ENCODE results near the gene SCAP.
"Not testable (repeated sequence)": the region's sequence is repeated elsewhere in the genome, so short reads cannot be mapped to it uniquely, and the experiment has no call there.

SCAP gene

DNA sequence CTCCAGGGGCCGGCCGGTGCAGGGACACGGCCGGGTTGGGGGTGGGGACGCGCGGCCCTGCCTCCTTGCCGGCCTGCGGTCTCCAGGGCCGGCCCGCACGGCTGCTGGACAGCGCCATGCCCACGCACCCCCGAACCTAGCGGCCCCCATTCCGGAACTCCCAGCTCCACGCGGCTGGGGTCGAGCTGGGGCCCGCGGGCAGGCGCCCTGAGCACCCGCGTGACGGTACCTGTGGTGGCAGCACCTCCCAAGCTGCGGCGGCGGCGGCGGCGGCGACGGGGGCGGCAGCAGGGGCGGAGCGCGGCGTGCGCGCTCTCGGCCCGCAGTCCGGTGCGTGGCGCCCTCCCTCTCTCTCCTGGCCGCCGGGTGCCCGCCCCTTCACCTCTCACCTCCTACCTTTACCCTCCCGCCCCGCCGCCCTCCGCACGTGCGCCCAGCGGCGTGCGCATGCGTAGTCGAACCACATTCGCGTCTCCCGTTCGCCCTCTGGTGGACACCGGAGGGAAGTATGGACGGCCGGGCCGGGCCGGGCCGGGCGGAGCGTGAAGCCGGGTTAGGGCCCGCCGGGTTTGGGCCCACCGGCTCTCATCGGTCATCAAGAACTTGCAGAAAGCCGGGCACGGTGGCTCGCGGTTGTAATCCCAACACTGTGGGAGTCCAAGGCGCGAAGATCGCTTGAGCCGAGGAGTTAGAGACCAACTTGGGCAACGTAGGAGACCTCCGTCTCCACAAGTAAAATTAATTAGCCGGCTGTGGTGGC lies at the start of gene SCAP:
TSS of gene SCAP (minus strand) at position 372 of the 760 bp plus-strand sequence. CDS start 32,948 bp downstream, outside the sequence.
- H3K36me3 Mint-ChIP-seq (ENCODE audit: insufficient read depth): peaks cover 16% of the 10 kb centered on the region
- H3K27me3 Mint-ChIP-seq: no peaks in the 10 kb centered on the region
- H3K9me3 Mint-ChIP-seq: no peaks in the 10 kb centered on the region
- H3K4me3 Mint-ChIP-seq: peak within 1 kb of the TSS; percentile 96
- ATAC-seq (replicated peaks; ENCODE audit: extremely low read depth, poor library complexity, severe bottlenecking) (peak; percentile 88), DNase-seq (ENCODE audit: low spot score in 2 of 2) (peak; percentile 92 to 98)
- peaks cover 33% of the 10 kb centered on the region for H3K4me1 Mint-ChIP-seq
- peak within 1 kb of the TSS; percentile 88 for H3K27ac Mint-ChIP-seq (ENCODE audit: low read depth)

DNA sequence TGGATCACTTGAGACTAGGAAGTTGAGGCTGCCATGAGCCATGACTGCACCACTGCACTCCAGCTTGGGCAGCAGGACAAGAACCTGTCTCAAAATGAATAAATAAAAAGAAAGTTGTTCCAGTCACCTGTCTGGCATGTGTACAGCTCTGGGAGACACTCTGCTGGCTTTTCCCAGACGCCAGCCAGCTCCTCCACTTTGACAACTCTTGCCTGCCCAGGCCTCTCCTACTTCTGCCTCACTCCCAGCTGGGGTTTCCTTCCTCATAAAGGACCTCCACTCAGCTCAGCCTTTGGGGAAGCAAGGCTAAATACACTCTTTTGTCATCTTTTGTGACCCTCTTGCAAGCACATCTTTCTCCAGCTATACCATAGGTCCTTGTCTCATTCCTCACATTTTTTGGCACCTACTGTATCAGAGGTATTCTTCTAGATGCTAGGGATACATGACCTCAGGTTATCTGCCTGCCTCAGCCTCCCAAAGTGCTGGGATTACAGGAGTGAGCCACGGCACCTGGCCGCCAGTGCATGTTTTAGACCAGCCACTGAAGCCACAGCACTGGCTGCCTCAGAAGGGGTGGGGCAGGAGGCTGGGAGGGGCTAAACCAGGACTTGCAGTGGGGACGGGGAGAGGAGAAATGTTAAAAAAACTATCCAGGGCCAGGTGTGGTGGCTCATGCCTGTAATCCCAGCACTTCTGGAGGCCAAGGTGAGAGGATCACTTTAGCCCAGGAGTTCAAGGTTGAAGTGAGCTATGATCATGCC lies 47.8 kb upstream of the SCAP start:
- no peak for DNase-seq (ENCODE audit: low spot score in 2 of 2)
- Mint-ChIP-seq H3K27ac (ENCODE audit: low read depth) (no peak overlapping the region), H3K27me3 (no peaks in the 10 kb centered on the region), H3K4me1 (no peaks in the 10 kb centered on the region), H3K36me3 (ENCODE audit: insufficient read depth) (no peaks in the 10 kb centered on the region), H3K9me3 (peaks cover 7% of the 10 kb centered on the region), H3K4me3 (no peak overlapping the region)
- ATAC-seq (replicated peaks; ENCODE audit: extremely low read depth, poor library complexity, severe bottlenecking): no peak

DNA sequence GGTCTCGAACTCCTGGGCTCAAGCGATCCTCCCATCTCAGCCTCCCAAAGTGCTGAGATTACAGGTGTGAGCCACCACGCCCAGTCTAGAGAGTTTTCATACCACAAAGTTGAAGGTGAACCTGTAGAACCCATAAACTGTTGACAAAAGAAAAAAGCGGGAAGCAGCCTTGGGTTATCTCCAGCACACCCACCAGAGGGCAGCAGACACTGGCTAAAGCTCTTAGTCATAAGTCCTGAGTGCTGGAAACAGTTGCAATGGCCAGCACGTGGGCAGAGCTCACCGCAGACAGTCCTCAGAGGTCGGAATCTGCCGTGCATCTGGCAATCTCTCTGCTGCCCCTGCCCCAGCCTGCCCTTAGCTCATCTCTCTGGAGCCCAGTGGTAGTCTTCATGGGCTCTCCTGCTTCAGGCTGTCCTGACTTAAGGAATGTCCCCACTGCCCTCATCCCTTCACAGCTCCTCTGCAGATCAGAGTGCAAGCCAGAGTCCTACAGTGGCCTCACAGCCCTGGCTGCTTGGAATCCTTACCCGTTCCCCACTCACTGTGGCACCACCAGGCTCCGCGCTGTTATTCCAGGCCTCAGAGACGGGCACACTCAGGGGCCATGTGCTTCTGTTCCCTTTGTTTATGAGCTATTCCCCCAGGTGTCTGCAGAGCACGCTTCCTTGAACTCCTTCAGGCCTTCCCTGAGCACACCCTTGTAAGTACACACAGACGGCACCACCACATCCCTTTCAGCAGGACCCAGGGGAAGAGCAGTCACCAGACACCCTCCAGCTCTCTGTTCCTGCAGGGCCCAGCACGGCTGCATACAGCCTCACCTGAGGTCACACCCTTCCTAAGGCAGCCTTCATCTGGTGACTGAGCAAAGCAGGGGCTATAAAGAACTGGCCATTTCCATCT lies 46.6 kb upstream of the SCAP start:
- no peaks in the 10 kb centered on the region for H3K27me3 Mint-ChIP-seq
- H3K4me3 Mint-ChIP-seq: no peak overlapping the region
- H3K27ac Mint-ChIP-seq (ENCODE audit: low read depth): no peak overlapping the region
- ATAC-seq (replicated peaks; ENCODE audit: extremely low read depth, poor library complexity, severe bottlenecking) (no peak), DNase-seq (ENCODE audit: low spot score in 2 of 2) (peak; percentile 24 to 47)
- H3K36me3 Mint-ChIP-seq (ENCODE audit: insufficient read depth): no peaks in the 10 kb centered on the region
- H3K4me1 Mint-ChIP-seq: no peaks in the 10 kb centered on the region
- H3K9me3 Mint-ChIP-seq: no peaks in the 10 kb centered on the region

DNA sequence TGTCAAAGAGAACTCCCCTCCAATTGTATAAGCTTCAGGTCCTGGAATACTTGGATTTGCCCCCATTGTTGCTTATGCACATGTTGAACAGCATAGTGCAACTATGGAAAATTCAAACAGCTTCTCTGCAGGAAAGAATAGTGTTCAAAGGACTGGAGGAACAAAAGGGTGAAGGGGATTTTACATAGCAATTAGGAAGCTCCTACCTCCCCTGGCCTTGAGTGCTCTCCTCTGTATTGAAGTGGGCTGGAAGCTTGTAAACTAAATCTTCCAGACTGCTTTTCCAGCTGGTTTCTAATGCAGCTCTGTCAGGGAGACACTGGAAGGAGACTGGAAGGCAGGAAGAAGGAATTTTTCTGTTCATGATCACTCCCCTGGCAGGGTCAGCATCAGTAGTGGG lies 45.0 kb upstream of the SCAP start:
- ATAC-seq (replicated peaks; ENCODE audit: extremely low read depth, poor library complexity, severe bottlenecking): no peak
- H3K36me3 Mint-ChIP-seq (ENCODE audit: insufficient read depth): no peaks in the 10 kb centered on the region
- no peaks in the 10 kb centered on the region for H3K9me3 Mint-ChIP-seq
- H3K4me1 Mint-ChIP-seq: no peaks in the 10 kb centered on the region
- no peak overlapping the region for H3K27ac Mint-ChIP-seq (ENCODE audit: low read depth)
- no peaks in the 10 kb centered on the region for H3K27me3 Mint-ChIP-seq
- no peak for DNase-seq (ENCODE audit: low spot score in 2 of 2)
- H3K4me3 Mint-ChIP-seq: no peak overlapping the region

DNA sequence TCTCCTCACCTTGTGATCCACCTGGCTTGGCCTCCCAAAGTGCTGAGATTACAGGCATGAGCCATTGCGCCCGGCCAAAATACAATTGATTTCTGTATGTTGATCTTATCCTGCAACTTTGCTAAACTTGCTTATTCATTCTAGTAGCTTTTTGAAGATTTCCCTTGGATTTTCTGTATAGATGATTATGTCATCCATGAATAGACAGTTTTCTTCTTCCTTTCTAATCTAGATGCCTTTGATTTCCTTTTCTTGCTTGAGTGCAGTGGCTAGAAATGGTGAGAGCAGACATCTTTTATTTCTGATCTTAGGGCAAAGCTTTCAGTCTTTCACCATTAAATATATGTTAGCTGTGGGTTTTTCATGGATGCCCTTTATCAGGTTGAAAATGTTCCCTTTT lies 42.2 kb upstream of the SCAP start:
- no peak overlapping the region for H3K4me3 Mint-ChIP-seq
- DNase-seq (ENCODE audit: low spot score in 2 of 2) (no peak), ATAC-seq (replicated peaks; ENCODE audit: extremely low read depth, poor library complexity, severe bottlenecking) (no peak)
- peaks cover 5% of the 10 kb centered on the region for H3K4me1 Mint-ChIP-seq
- H3K27ac Mint-ChIP-seq (ENCODE audit: low read depth): no peak overlapping the region
- no peaks in the 10 kb centered on the region for H3K27me3 Mint-ChIP-seq
- no peaks in the 10 kb centered on the region for H3K9me3 Mint-ChIP-seq
- H3K36me3 Mint-ChIP-seq (ENCODE audit: insufficient read depth): peaks cover 12% of the 10 kb centered on the region

DNA sequence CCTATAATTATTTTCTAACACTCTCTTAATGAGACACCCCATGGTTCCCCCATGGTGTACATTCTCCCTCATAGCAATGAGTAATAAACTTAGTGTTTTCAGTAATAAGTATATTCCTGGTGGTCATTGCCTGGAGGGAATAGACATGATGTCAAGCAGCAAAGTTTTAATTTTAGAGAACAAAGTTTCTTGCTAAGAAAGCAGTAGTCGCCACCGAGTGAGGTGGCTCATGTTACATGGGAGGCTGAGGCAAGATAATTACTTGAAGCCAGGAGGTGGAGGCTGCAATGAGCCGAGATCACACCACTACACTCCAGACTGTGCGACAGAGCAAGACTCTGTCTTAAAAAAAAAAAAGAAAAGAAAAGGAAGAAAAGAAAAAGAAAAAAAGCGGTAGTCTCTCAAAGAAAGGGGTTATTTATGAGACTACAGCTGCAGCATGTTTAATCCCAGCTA lies 40.2 kb upstream of the SCAP start:
- ATAC-seq (replicated peaks; ENCODE audit: extremely low read depth, poor library complexity, severe bottlenecking) (no peak), DNase-seq (ENCODE audit: low spot score in 2 of 2) (no peak)
- no peaks in the 10 kb centered on the region for H3K9me3 Mint-ChIP-seq
- peaks cover 20% of the 10 kb centered on the region for H3K36me3 Mint-ChIP-seq (ENCODE audit: insufficient read depth)
- H3K27me3 Mint-ChIP-seq: no peaks in the 10 kb centered on the region
- peaks cover 5% of the 10 kb centered on the region for H3K4me1 Mint-ChIP-seq
- H3K27ac Mint-ChIP-seq (ENCODE audit: low read depth): no peak overlapping the region
- no peak overlapping the region for H3K4me3 Mint-ChIP-seq

DNA sequence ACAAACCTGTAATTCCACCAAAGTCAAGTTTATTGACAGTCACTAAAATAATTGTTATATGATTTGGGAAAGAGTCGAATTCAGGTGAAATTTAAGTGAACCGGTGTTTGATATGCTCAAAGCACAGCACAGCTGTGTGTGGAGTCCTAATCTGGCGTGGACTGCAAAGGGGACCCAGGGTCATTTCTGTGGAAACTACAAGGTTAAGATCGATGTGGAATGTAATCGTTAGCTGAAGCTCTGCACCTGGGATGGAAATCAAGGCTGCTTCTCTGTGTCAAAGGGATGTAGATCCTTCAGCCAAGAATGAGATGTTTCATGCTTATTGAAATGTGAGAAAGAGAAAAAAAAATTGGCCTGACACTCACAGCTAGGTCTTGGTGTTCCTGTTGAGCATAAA lies 39.4 kb upstream of the SCAP start:
- Mint-ChIP-seq H3K27me3 (no peaks in the 10 kb centered on the region), H3K36me3 (ENCODE audit: insufficient read depth) (peaks cover 21% of the 10 kb centered on the region), H3K4me3 (peak overlapping the region; percentile 69), H3K9me3 (no peaks in the 10 kb centered on the region), H3K4me1 (peaks cover 5% of the 10 kb centered on the region), H3K27ac (ENCODE audit: low read depth) (peak overlapping the region; percentile 86)
- no peak for DNase-seq (ENCODE audit: low spot score in 2 of 2)
- no peak for ATAC-seq (replicated peaks; ENCODE audit: extremely low read depth, poor library complexity, severe bottlenecking)

DNA sequence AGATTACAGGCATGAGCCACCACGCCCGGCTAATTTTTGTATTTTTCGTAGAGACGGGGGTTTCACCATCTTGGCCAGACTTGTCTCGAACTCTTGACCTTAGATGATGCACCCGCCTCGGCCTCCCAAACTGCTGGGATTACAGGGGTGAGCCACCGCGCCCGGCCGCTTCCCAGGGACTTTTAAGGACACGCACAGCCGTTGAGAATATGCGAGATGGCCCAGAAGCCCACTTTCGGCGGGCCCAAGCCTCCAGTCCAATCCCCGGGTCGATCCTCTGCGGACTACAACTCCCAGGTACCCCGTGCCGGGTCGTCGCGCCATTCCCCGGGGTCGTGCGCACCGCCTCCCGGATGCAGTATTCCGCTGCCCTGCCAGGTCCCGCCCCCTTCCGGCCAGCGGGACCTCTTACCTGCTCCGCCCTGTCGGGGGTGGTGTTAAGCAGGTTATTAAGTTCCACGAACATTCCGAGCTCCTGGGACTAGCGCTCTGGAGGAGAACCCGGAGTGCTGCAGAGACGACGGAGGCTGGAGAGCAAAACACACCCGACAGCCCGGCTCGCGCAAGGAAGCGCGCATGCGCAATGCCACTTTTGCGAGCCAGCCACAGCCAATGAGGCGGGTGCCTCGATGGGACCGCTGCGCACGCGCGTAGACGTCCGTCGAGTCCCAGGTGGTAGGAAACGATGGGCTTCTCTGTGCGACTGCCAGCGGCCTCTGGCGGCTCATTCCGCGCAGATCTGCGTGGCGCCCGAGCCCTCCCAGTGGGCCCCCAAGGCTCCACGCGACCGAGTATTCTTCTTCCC lies 37.6 kb upstream of the SCAP start, which contains the start of gene ELP6:
TSS of gene ELP6 (minus strand) at position 588 of the 805 bp plus-strand sequence. CDS start at position 466, 122 bp downstream.
- Mint-ChIP-seq H3K27ac (ENCODE audit: low read depth) (peak within 1 kb of the TSS; percentile 91), H3K27me3 (no peaks in the 10 kb centered on the region), H3K4me1 (peaks cover 5% of the 10 kb centered on the region), H3K9me3 (no peaks in the 10 kb centered on the region), H3K4me3 (peak within 1 kb of the TSS; percentile 93), H3K36me3 (ENCODE audit: insufficient read depth) (peaks cover 32% of the 10 kb centered on the region)
- ATAC-seq (replicated peaks; ENCODE audit: extremely low read depth, poor library complexity, severe bottlenecking) (peak; percentile 95), DNase-seq (ENCODE audit: low spot score in 2 of 2) (peak; percentile 96 to 97)

DNA sequence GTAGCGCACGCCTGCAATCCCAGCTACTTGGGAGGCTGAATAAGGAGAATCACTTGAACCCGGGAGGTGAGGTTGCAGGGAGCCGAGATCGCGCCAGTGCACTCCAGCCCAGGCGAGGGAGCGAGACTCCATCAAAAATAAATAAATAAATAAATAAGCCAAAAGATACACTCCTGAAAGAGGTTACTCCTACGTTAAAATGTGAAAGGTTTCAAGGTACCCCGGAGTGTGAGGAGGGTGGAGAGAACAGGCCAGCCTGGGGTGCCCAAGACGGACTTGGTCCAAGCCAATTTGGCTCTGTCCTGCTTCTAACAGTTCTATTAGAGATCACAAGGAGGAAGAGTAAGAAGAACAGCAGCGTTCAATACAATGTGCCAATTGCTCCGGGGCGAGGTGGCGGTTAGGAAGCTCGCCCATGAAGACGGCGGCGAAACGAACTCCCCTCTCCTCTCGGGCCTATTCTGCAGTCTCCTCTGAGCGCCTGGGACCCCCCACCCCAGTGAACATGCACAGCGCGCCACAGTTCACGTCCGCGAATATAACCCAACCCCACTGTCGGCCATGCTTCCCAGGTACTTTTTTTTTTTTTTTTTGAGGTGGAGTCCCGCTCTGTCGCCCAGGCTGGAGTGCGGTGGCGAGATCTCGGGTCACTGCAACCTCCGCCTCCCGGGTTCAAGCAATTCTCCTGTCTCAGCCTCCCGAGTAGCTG lies 36.8 kb upstream of the SCAP start:
- no peak for DNase-seq (ENCODE audit: low spot score in 2 of 2)
- Mint-ChIP-seq H3K4me3 (peak overlapping the region; percentile 93), H3K27ac (ENCODE audit: low read depth) (peak overlapping the region; percentile 91), H3K4me1 (peaks cover 5% of the 10 kb centered on the region), H3K27me3 (no peaks in the 10 kb centered on the region), H3K36me3 (ENCODE audit: insufficient read depth) (peaks cover 36% of the 10 kb centered on the region), H3K9me3 (no peaks in the 10 kb centered on the region)
- no peak for ATAC-seq (replicated peaks; ENCODE audit: extremely low read depth, poor library complexity, severe bottlenecking)

DNA sequence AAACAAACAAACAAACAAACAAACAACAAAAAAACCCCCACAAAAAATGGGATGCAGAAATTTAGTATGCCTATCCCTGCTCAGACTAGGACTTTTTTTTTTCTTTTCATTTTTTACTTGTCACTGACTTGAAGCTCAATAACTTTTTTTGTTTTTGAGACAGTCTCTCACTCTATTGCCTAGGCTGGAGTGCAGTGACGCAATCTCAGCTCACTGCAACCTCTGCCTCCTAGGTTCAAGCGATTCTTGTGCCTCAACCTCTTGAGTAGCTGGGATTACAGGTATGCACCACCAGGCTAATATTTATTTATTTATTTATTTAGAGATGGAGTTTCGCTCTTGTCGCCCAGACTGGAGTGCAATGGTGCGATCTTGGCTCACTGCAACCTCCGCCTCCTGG lies 29.5 kb upstream of the SCAP start:
- H3K4me3 Mint-ChIP-seq; DNase-seq (ENCODE audit: low spot score in 2 of 2); H3K9me3 Mint-ChIP-seq; H3K4me1 Mint-ChIP-seq; ATAC-seq (replicated peaks; ENCODE audit: extremely low read depth, poor library complexity, severe bottlenecking); H3K27me3 Mint-ChIP-seq; H3K27ac Mint-ChIP-seq (ENCODE audit: low read depth): not testable (repeated sequence)
- peaks cover 54% of the 10 kb centered on the region for H3K36me3 Mint-ChIP-seq (ENCODE audit: insufficient read depth)

DNA sequence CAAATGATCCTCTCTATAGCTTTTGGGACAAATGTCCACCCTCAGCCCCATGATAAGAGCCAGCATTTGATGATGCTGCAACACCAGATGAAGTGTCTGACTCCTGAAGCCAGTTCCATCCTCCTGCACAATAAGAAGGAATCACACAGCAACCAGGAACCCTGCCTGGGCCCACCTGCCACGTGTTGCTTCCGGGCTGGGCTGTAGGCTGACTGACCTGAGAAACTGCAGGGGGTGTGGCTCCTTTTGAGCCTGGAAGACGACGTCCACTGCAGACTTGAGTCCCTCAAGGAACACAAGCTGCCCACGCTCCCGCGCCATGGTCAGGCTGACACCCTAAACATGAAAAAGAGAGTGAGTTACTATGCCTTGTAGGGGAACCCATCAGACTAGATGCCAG lies 28.4 kb upstream of the SCAP start:
- no peak overlapping the region for H3K27ac Mint-ChIP-seq (ENCODE audit: low read depth)
- H3K4me1 Mint-ChIP-seq: peaks cover 5% of the 10 kb centered on the region
- no peak overlapping the region for H3K4me3 Mint-ChIP-seq
- H3K9me3 Mint-ChIP-seq: no peaks in the 10 kb centered on the region
- no peak for DNase-seq (ENCODE audit: low spot score in 2 of 2)
- no peaks in the 10 kb centered on the region for H3K27me3 Mint-ChIP-seq
- no peak for ATAC-seq (replicated peaks; ENCODE audit: extremely low read depth, poor library complexity, severe bottlenecking)
- H3K36me3 Mint-ChIP-seq (ENCODE audit: insufficient read depth): peaks cover 52% of the 10 kb centered on the region

All from central memory CD8-positive, alpha-beta T cell (primary cell).